CD14-positive monocyte (primary cell): ENCODE data around the gene MEIS1. TPM values are rescaled to one million over a fixed set of nuclear protein-coding genes. Genes with fewer than 3 reads are reported as not detected.

Experiments used
- DNase-seq, 3 donors: peaks; one replicate each; pipeline ENCODE4 v3.0.0-alpha.2; 2011 to 2022
- H2AFZ ChIP-seq: 2 replicates; pipeline ENCODE4 v1.6.0; 2012; ENCODE audit warnings: mild to moderate bottlenecking, low read depth, low read length, inconsistent platforms; ENCODE audit not compliant: insufficient read depth, poor library complexity, severe bottlenecking
- H3K27ac ChIP-seq, 2 donors: 1 replicate in 1 of 2; 2 replicates in 1 of 2; pipeline ENCODE4 v1.5.1; 2012 to 2013; ENCODE audit warnings: low read length in 2 of 2, control low read depth in 1 of 2, inconsistent platforms in 1 of 2, low read depth in 1 of 2, mild to moderate bottlenecking in 1 of 2
- H3K27me3 ChIP-seq, 2 donors: one replicate each; pipeline versions ENCODE4 v1.6.0 to v1.6.1; 2011 to 2013; ENCODE audit warnings: low read length in 2 of 2; ENCODE audit not compliant: control insufficient read depth in 2 of 2, insufficient read depth in 2 of 2
- H3K36me3 ChIP-seq, 2 donors: replicated peaks in 1 of 2; 1 replicate in 1 of 2; 2 replicates in 1 of 2; pipeline versions ENCODE4 v1.5.1 to v1.6.1; 2012 to 2013; ENCODE audit warnings: low read length in 2 of 2, control low read depth in 1 of 2, inconsistent platforms in 1 of 2, mild to moderate bottlenecking in 1 of 2; ENCODE audit not compliant: insufficient read depth in 2 of 2, control insufficient read depth in 1 of 2
- H3K4me1 ChIP-seq, 2 donors: 1 replicate in 1 of 2; 2 replicates in 1 of 2; pipeline versions ENCODE4 v1.5.1 to v1.6.1; 2012 to 2013; ENCODE audit warnings: low read length in 2 of 2, control low read depth in 1 of 2, inconsistent platforms in 1 of 2, mild to moderate bottlenecking in 1 of 2, moderate library complexity in 1 of 2; ENCODE audit not compliant: insufficient read depth in 2 of 2, control insufficient read depth in 1 of 2
- H3K4me2 ChIP-seq: replicated peaks from 2 replicates; pipeline ENCODE3; 2012; ENCODE audit warnings: low read length, moderate library complexity, mild to moderate bottlenecking; ENCODE audit not compliant: poor library complexity, severe bottlenecking; ENCODE audit errors: extremely low read depth
- H3K4me3 ChIP-seq, 3 experiments: fragments of 200-600 bp in 1 of 3; sonication (generic) in 1 of 3; replicated peaks in 1 of 3; 1 replicate in 2 of 3; 2 replicates in 1 of 3; pipeline ENCODE4 v1.5.1; 2011 to 2013; ENCODE audit warnings: low read length in 3 of 3, mild to moderate bottlenecking in 3 of 3, control low read depth in 2 of 3, low read depth in 2 of 3, inconsistent platforms in 1 of 3, moderate library complexity in 1 of 3
- H3K79me2 ChIP-seq: 2 replicates; pipeline ENCODE4 v1.6.0; 2012; ENCODE audit warnings: mild to moderate bottlenecking, control low read depth, inconsistent platforms, low read length, moderate library complexity; ENCODE audit not compliant: insufficient read depth
- H3K9ac ChIP-seq: 2 replicates; pipeline ENCODE4 v1.6.0; 2017; ENCODE audit warnings: low read length, mild to moderate bottlenecking; ENCODE audit not compliant: insufficient read depth, poor library complexity, severe bottlenecking
- H3K9me3 ChIP-seq, 2 donors: replicated peaks in 1 of 2; 1 replicate in 1 of 2; 2 replicates in 1 of 2; pipeline versions ENCODE4 v1.5.1 to v1.6.1; 2012 to 2013; ENCODE audit warnings: low read length in 2 of 2, control low read depth in 1 of 2; ENCODE audit not compliant: control insufficient read depth in 1 of 2, insufficient read depth in 1 of 2
- H4K20me1 ChIP-seq: 2 replicates; pipeline ENCODE4 v1.6.0; 2012; ENCODE audit warnings: mild to moderate bottlenecking, low read length, control low read depth, moderate library complexity; ENCODE audit not compliant: insufficient read depth
- H3K27ac Mint-ChIP-seq, 7 donors: one replicate each; pipeline ENCODE4 v1.8.0; 2020; ENCODE audit warnings: mild to moderate bottlenecking in 7 of 7, mixed read lengths in 7 of 7, moderate library complexity in 6 of 7, inconsistent platforms in 2 of 7
- H3K27me3 Mint-ChIP-seq, 3 donors: one replicate each; pipeline ENCODE4 v1.8.0; 2021 to 2022; ENCODE audit warnings: low read depth in 3 of 3, mild to moderate bottlenecking in 3 of 3, mixed read lengths in 3 of 3, moderate library complexity in 3 of 3, inconsistent platforms in 1 of 3
- H3K36me3 Mint-ChIP-seq, 2 donors: one replicate each; pipeline ENCODE4 v1.8.0; 2020; ENCODE audit warnings: mixed read lengths in 2 of 2, inconsistent platforms in 1 of 2, mild to moderate bottlenecking in 1 of 2
- H3K4me1 Mint-ChIP-seq: one replicate; pipeline ENCODE4 v1.8.0; 2020; ENCODE audit warnings: mild to moderate bottlenecking, mixed read lengths
- H3K4me3 Mint-ChIP-seq, 2 donors: one replicate each; pipeline ENCODE4 v1.8.0; 2020; ENCODE audit warnings: mild to moderate bottlenecking in 2 of 2, mixed read lengths in 2 of 2, moderate library complexity in 1 of 2
- H3K9me3 Mint-ChIP-seq, 7 donors: one replicate each; pipeline ENCODE4 v1.8.0; 2020 to 2022; ENCODE audit warnings: mixed read lengths in 7 of 7, mild to moderate bottlenecking in 6 of 7, moderate library complexity in 6 of 7, inconsistent platforms in 2 of 7
- CTCF ChIP-seq: fragments of 200-600 bp; IDR thresholded peaks from one replicate; pipeline ENCODE4 v1.8.0; 2022; ENCODE audit warnings: antibody characterized with exemption, mild to moderate bottlenecking
- WGBS: methylation state at CpG from one replicate; pipeline ENCODE4 v1.1.5; 2013; ENCODE audit warnings: missing lambda C conversion rate; ENCODE audit not compliant: insufficient coverage; 5-methylcytosine and 5-hydroxymethylcytosine counted together
- intact Hi-C, 2 donors: fragments of 100-400 bp; cut with micrococcal nuclease; formaldehyde crosslinking; loops; one replicate each; pipeline versions ENCODE4 v1.15.0 to v1.15.1; 2023
- polyA plus RNA-seq, 3 donors: library from polyadenylated mRNA; depleted of rRNA in 1 of 3; unstranded in 2 of 3; stranded (reverse) in 1 of 3; fragments of 300-500 nt in 2 of 3; fragments of >200 nt in 1 of 3; fragmentation: Illumina TruSeq in 2 of 3; gene quantifications; 1 replicate in 2 of 3; 2 replicates in 1 of 3; pipeline ENCODE4 v1.2.3, GENCODE V29; 2012 to 2021

The MEIS1 gene
- polyA plus RNA-seq, 3 donors: 0.09 to 0.40 TPM; not detected in 1

- Mint-ChIP-seq H3K4me1 (peaks cover 2% of the 10 kb centered on the region), H3K9me3 (no peaks in the 10 kb centered on the region), H3K4me3 (no peak overlapping the region), H3K27ac (peak overlapping the region in 1 of 7 donors; percentile 32), H3K36me3 (no peaks in the 10 kb centered on the region), H3K27me3 (peaks cover 4 to 16% (median 6%) of the 10 kb centered on the region in 3 donors)
- Histone ChIP-seq H2AFZ (no peak overlapping the region), H3K9ac (no peak overlapping the region), H3K9me3 (no peaks in the 10 kb centered on the region), H3K4me1 (no peaks in the 10 kb centered on the region), H3K4me3 (no peak overlapping the region), H3K27ac (no peak overlapping the region), H3K27me3 (peaks cover 4 to 10% of the 10 kb centered on the region in 2 donors), H3K79me2 (no peaks in the 10 kb centered on the region), H3K36me3 (no peaks in the 10 kb centered on the region), H4K20me1 (no peaks in the 10 kb centered on the region), H3K4me2 (no peak overlapping the region)
- WGBS: no CpG with 5 or more reads among the region's 4 CpGs
- TF ChIP-seq CTCF: no peak
- intact Hi-C loops: no loop called here
- DNase-seq: no peak
These were observed 133.8 kb downstream of the MEIS1 start for GRCh38 chr2:66568650-66569300.

GRCh38 chr2:66569321-66569851 lies 134.5 kb downstream of the MEIS1 start:
- H3K36me3 Mint-ChIP-seq: no peaks in the 10 kb centered on the region
- DNase-seq: no peak
- no peak for TF ChIP-seq CTCF
- Histone ChIP-seq H3K9me3 (no peaks in the 10 kb centered on the region), H4K20me1 (no peaks in the 10 kb centered on the region), H3K4me3 (no peak overlapping the region), H3K79me2 (no peaks in the 10 kb centered on the region), H3K4me1 (no peaks in the 10 kb centered on the region), H3K27ac (no peak overlapping the region), H3K36me3 (no peaks in the 10 kb centered on the region), H3K9ac (no peak overlapping the region), H2AFZ (no peak overlapping the region), H3K4me2 (no peak overlapping the region), H3K27me3 (peaks cover 9 to 14% of the 10 kb centered on the region in 2 donors)
- no CpG with 5 or more reads among the region's 4 CpGs for WGBS
- peaks cover 8 to 18% (median 10%) of the 10 kb centered on the region in 3 donors for H3K27me3 Mint-ChIP-seq
- H3K4me3 Mint-ChIP-seq: no peak overlapping the region
- H3K27ac Mint-ChIP-seq: no peak overlapping the region
- intact Hi-C loops: no loop called here
- H3K4me1 Mint-ChIP-seq: peaks cover 3% of the 10 kb centered on the region
- H3K9me3 Mint-ChIP-seq: no peaks in the 10 kb centered on the region
